Activated CD8-positive, alpha-beta memory T cell treated with anti-CD3 and anti-CD28 coated beads, Interleukin-2, amount 50 U/mL, for 48 hours (primary cell): Measurements from ENCODE around the gene SMC5.
A peak's percentile ranks its signal among the peaks of the same experiment; 100 is the strongest.
"Not testable (repeated sequence)": the region's sequence is repeated elsewhere in the genome, so short reads cannot be mapped to it uniquely, and the experiment has no call there.

Experiments
- DNase-seq: peaks from one replicate; pipeline ENCODE4 v3.0.0-alpha.2; 2020

Gene SMC5

GRCh38 chr9:70258692-70259511 is at the start of gene SMC5:
SMC5 (plus strand) TSS chr9:70258978; CDS start chr9:70259079, 101 bp downstream.
- peak; percentile 94 for DNase-seq

GRCh38 chr9:70217029-70217428 is 41.7 kb upstream of the SMC5 start:
- DNase-seq = no peak

GRCh38 chr9:70218767-70219166 is 40.0 kb upstream of the SMC5 start:
- no peak for DNase-seq

GRCh38 chr9:70220216-70220615 is 38.6 kb upstream of the SMC5 start:
- no peak for DNase-seq

GRCh38 chr9:70222354-70222753 is 36.4 kb upstream of the SMC5 start:
- no peak for DNase-seq

- no peak for DNase-seq
Observed at GRCh38 chr9:70228118-70228517, 30.7 kb upstream of the SMC5 start.

- no peak for DNase-seq
Observed at GRCh38 chr9:70228611-70229010, 30.2 kb upstream of the SMC5 start.

- DNase-seq = no peak
Observed at GRCh38 chr9:70229026-70229425, 29.8 kb upstream of the SMC5 start.

- no peak for DNase-seq
Observed at GRCh38 chr9:70229579-70229978, 29.2 kb upstream of the SMC5 start.

- DNase-seq = no peak
Observed at GRCh38 chr9:70232476-70232875, 26.3 kb upstream of the SMC5 start.

GRCh38 chr9:70234208-70234607 is 24.6 kb upstream of the SMC5 start:
- not testable (repeated sequence) for DNase-seq

GRCh38 chr9:70245952-70246351 is 12.8 kb upstream of the SMC5 start:
- not testable (repeated sequence) for DNase-seq

GRCh38 chr9:70250221-70250620 is 8.6 kb upstream of the SMC5 start:
- DNase-seq = no peak

GRCh38 chr9:70255486-70255885 is 3.3 kb upstream of the SMC5 start:
- no peak for DNase-seq

- no peak for DNase-seq
Observed at GRCh38 chr9:70256123-70256551, 2.6 kb upstream of the SMC5 start.

GRCh38 chr9:70257502-70257901 is 1.3 kb upstream of the SMC5 start:
- no peak for DNase-seq

- DNase-seq = peak; percentile 80
Observed at GRCh38 chr9:70257991-70258691, 637 bp upstream of the SMC5 start.

- no peak for DNase-seq
Observed at GRCh38 chr9:70259512-70259802, 679 bp downstream of the SMC5 start.

GRCh38 chr9:70260007-70260443 is 1.2 kb downstream of the SMC5 start:
- DNase-seq = no peak

GRCh38 chr9:70260606-70261005 is 1.8 kb downstream of the SMC5 start:
- DNase-seq = no peak

- no peak for DNase-seq
Observed at GRCh38 chr9:70261131-70261870, 2.5 kb downstream of the SMC5 start.

- DNase-seq = no peak
Observed at GRCh38 chr9:70262366-70262765, 3.6 kb downstream of the SMC5 start.

- no peak for DNase-seq
Observed at GRCh38 chr9:70262948-70263347, 4.2 kb downstream of the SMC5 start.

- no peak for DNase-seq
Observed at GRCh38 chr9:70263421-70263820, 4.6 kb downstream of the SMC5 start.
